ENCODE results near the gene CADM1.

Gene CADM1

GRCh38 chr11:115147243-115147807 is 356.9 kb downstream of the CADM1 start:
- no peak for TF ChIP-seq CTCF (IDR thresholded peaks at IDR 0.05; ENCODE audit: control insufficient read depth, extremely low read depth, insufficient read depth)
- DNase-seq (ENCODE audit: low read depth): no peak
- H3K4me3 ChIP-seq (ENCODE audit: low read depth, low read length): no peak overlapping the region

DNA sequence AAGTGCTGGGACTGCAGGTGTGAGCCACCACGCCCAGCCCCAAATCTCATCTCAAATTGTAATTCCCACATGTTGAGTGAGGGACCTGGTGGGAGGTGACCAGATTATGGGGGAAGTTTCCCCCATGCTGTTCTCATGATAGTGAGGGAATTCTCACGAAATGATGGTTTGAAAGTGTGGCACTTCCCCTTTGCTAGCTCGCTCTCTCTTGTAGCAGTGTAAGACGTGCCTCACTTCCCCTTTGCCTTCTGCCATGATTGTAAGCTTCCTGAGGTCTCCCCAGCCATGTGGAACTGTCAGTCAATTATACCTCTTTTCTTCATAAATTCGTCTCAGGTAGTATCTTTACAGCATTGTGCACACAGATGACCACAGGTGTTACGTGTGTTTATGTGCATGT is 357.8 kb downstream of the CADM1 start:
- TF ChIP-seq CTCF (IDR thresholded peaks at IDR 0.05; ENCODE audit: control insufficient read depth, extremely low read depth, insufficient read depth): no peak
- H3K4me3 ChIP-seq (ENCODE audit: low read depth, low read length): no peak overlapping the region
- DNase-seq (ENCODE audit: low read depth): no peak

DNA sequence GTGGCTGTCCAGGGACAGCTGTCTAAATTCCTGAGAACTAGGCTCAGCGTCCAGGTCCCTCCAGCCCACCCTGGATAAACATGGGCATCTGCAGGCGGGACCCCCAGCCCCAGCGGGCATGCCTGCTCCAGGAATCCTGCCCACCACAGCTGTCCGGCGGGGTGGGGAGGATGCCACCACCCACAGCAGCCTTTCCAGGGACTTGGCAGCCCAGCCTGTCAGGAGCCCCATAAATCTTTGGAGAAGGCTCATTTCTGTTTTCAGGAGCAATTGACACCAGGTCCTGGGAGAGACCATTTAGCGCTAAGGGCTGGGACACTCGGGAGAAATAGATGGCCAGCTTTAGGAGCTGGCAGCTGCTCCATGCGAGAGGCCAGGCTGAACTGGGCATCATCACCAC is 358.9 kb downstream of the CADM1 start:
- no peak overlapping the region for H3K4me3 ChIP-seq (ENCODE audit: low read depth, low read length)
- TF ChIP-seq CTCF (IDR thresholded peaks at IDR 0.05; ENCODE audit: control insufficient read depth, extremely low read depth, insufficient read depth): no peak
- no peak for DNase-seq (ENCODE audit: low read depth)

DNA sequence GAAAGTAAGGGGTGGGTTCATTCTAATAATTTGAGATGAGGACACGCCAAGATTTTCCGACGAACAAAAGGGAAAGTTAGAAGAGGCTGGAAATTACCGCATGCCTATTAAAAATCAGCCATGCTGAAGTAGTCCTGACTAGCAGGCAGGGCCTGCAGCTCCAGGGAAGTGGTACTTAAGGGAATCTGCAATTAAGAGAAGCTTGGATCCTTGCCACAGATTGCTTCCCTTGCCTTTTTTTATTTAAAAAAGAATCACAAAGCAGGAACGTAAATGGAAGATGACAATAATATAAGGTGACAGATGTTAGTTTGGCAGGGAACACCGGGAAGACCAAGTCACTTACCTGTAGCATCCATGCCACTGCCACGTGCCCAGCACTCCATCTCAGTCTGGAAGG is 359.3 kb downstream of the CADM1 start:
- DNase-seq (ENCODE audit: low read depth): no peak
- TF ChIP-seq CTCF (IDR thresholded peaks at IDR 0.05; ENCODE audit: control insufficient read depth, extremely low read depth, insufficient read depth): no peak
- no peak overlapping the region for H3K4me3 ChIP-seq (ENCODE audit: low read depth, low read length)

DNA sequence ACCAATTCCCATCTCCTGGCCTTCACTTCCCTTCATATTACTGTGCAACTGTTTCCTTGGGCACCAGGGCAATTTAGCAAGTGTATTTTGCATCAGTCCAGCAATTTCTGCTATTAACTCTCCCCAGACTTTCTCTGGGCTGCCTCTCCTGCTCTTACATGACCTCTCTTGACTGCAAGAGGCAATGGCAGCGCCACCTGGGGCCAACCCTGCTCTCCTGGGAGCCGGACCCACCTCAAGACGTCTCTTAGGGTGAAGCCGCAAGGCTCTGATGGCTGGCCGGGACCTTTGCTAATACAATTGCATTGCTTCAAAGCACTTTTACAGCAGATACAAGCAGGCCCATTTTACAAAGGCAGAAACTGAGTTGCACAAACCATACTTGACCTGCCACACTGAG is 360.2 kb downstream of the CADM1 start:
- no peak for TF ChIP-seq CTCF (IDR thresholded peaks at IDR 0.05; ENCODE audit: control insufficient read depth, extremely low read depth, insufficient read depth)
- H3K4me3 ChIP-seq (ENCODE audit: low read depth, low read length): no peak overlapping the region
- DNase-seq (ENCODE audit: low read depth): no peak

DNA sequence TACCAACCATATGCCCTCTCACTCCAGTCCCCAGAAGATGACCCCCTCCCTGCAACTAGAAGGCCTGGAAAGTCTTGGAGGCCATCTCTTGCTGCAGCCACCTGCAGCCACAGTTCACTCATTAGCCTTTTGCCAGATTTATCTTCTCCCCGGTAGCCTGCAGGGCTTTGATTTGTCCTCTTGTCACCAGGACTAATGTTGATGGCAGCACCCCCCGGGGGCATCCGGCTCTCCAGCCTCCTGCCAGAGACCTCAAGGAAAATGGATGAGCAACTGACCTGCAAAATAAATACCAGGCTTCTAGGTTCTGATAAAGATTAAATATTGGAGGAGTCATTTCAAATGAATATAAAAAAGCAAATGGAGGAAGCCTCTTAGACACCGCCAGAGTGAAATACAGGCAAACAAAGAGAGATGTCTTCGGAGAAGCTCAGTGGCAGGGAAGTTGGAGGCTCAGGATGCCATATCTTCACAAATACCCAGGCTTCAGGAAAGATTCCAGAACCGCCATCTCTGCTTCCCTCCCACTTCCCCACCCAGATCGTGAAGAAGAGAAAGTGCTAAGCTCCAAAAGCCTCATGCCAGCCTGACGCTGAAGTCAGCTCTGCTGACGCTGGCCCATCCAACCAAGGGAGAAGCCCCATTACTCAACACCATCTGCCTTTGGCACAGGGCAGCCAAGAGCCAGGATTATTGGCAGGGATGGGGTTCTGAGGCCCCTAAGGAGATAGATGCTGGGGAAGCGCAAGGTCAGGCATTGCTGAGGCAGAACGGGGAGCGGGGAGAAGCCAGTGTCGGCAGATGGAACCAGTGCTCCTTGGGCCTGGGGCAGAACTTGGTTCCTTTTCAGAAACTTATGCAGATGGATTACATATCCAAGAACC is 362.7 kb downstream of the CADM1 start:
- TF ChIP-seq CTCF (IDR thresholded peaks at IDR 0.05; ENCODE audit: control insufficient read depth, extremely low read depth, insufficient read depth): no peak
- DNase-seq (ENCODE audit: low read depth): no peak
- no peak overlapping the region for H3K4me3 ChIP-seq (ENCODE audit: low read depth, low read length)

Measured in LNCaP clone FGC (cell line).